ENCODE measurements around the gene ARHGAP26.
"Not testable (repeated sequence)": the region's sequence is repeated elsewhere in the genome, so short reads cannot be mapped to it uniquely, and the experiment has no call there.

The ARHGAP26 gene

DNA sequence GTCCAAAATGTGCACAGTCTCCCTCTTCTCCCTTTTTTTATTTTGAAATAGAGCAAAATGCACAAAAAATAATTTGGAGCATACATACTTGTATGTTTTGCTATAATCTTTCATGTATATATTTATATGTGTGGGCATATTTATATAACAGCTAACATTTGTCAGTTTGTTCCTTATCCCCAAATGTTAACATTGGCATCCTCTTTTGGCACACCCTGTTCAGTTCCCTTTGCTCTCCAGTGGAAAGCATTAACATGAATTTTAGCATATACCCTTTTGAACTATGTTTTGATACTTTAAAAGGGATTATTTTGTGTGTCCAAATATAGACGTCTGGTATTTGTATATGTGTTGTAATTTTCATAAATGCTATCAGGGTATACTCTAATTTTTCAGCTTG is 306.2 kb downstream of the ARHGAP26 start:
- DNase-seq, result no peak

DNA sequence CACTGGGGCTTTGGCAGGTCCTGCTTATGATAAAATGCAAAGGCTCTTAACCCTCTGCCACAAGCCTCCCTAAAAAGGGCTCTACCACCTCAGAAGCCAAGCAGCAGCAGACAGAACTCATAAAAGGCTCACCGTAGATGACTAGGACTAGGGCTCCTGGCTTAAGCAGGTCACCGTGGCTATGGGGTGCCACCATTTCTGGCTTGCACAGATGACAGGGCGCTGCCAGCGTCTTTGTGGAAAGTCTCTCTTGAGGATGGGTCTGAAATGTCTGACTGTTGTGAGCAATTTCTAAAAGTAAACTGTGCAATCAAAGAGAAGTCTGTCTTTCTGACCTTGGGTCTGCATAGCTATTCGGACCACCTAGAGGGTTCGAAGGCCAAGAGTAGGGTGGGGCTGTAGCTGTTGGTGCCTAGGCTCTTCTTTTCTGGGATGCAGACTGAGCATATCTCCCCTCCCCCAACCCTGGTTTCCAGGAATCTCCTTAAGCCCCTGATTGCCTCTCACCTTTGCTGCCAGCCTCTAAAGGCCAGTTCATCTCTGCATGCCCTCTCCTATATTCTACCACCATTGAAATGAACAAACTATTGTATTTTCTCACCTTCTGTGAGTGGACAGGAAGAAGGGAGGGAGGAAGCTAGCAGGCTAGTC is 307.4 kb downstream of the ARHGAP26 start:
- no peak for DNase-seq

DNA sequence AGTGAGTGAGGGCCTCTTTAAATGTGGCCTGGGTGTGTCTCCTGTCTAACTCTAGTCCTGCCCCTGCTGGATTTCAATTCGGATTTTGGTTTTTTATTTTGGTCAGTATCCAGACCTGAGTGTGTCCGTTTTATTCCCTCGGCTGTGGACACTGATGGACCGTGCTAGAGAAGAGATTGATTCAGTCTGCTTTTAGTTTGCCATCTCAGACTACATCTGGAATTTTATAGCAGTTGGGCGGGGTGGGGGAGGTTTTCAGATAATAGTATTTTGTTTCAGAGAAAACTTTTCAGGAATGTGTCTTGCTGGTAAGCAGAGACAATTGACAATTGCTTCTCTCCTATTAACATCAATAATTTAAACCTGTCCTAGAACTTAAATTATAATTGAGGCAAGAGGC is 308.1 kb downstream of the ARHGAP26 start:
- no peak for DNase-seq

DNA sequence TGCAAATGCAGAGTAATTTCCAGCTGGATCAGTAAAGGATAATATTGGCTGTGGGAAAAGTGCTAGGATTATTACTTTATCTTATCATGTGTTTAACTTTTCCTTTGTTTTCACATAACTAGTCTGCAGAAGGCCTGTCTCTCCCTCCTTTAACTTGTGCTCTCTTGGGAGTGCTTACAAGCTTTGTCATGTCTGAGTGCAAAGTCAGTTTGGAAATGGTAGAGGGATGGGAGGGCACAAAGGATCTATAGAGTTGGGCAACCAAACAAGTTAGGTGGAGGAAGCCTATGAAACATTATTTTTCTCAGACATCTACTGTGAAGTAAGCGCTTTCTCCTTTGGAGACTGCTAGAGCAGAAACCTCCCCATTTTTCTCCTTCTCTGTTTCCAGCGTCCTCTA is 308.8 kb downstream of the ARHGAP26 start:
- no peak for DNase-seq

DNA sequence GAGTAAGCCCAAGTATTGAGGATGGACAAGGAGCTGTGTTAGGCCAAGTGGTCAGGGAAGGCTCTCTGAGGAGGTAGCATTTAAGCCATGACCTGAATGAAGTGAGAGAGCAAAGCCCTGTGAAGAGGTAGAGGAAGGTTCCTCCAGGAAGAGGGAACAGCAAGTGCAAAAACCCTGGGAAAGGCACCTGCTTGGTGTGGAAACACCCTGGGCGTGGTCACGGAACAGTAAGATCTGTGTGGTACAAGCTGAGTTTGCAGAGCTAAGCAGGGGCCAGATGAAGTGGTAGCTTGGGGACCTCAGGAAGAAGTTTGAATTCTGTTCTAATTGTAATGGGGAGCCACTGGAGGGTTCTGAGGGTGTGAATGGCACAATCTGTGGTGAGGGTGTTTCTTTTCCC is 310.2 kb downstream of the ARHGAP26 start:
- DNase-seq, result no peak

DNA sequence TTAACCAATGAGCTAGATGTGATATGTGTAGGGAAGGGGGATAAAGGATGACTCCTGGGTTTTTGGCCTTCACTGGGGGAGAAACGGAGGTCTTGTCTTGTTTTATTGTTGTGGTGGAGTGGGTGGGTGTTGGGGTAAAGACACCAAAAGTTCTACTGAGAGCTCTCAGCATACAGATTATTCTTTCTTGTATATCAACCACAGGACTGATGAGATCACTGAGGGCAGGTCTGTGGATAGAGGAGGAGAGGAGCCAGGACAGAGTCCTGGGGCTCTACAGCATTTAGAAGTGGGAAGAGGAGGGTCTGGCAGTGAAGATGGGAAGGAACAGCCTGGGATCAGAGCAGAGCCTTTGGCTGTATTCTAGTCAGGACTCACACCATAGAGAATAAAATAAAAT is 310.8 kb downstream of the ARHGAP26 start:
- no peak for DNase-seq

DNA sequence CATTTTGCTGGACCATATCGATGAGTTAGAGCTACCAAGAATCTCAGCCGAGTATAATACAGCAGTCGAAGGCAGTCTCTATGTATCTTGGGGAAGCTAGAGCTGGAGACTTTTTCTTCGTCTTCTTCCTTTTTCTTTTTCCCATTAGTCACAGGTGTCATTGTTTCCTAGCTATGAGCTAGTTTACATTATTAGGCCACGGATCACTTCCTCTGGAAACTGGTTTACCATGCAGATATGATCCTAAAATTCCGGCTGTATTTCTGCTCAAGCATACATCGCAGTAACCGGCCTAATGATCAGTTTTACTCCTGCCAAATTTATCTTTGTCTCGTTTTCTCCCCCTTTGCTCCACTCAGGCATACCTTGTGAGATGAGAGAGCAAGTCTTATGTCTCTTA is 312.8 kb downstream of the ARHGAP26 start:
- no peak for DNase-seq

DNA sequence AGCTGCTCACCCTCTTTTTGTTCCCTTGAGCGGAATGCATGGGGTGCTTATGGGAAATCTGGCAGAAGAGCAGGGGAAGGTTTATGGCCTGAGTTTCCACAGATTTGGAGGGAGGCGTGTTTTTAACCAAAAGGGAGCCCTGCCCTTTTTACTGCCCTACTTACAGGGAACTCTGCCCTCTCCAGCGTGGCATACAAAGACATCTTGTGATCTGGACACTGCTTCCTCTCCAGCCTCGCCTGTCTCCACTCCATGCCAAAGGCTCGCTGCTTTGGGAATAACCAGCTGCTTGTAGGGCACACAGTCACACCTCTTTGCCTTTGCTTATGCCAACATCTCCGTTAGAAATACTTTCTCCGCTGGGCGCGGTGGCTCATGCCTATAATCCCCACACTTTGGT is 314.2 kb downstream of the ARHGAP26 start:
- no peak for DNase-seq

DNA sequence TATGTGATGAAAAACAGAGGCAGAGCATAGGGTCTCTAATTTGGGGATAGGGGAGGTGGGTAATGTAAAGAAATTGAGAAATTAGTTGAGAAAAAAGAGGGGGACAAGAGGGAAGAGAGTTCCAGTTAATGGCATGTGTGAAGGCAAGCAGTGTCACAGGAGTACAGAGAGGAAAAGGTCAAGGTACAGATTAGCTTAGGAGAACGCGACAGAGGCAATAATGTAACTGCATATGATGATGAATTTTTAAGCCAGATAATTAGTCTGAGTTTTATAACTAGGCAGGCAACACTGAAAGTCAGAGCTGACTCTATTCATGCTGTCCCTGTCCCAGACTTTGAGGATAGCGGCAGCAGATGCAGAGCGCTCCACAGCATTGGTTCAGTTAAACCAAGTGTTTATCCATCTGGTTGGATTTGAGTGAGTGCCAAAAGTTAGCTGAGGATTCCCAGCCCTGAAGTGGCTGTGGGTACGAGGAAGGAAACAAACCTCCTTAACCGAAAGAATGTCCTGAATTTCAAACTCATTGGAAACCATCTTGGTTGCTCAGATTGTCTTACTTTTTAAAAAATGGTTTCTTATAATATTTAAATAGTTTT is 315.2 kb downstream of the ARHGAP26 start:
- peak; percentile 5 for DNase-seq

DNA sequence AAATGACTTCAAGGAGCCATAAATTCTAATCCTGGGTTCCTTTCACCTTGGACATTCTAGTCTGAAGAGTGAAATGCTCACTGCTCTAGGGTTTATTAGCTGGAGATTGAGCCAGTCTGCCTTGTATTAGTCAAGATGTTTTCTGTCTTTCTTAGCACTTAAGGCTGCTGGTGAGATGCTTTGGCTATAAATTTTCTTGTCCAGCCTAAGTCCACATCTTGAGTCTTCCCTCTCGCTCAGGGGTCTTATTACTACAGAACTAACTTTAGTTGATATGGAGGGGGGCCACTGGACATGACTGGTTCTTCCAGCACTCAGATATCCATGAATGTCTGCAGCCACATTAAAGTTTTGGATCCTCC is 316.4 kb downstream of the ARHGAP26 start:
- DNase-seq, result no peak

DNA sequence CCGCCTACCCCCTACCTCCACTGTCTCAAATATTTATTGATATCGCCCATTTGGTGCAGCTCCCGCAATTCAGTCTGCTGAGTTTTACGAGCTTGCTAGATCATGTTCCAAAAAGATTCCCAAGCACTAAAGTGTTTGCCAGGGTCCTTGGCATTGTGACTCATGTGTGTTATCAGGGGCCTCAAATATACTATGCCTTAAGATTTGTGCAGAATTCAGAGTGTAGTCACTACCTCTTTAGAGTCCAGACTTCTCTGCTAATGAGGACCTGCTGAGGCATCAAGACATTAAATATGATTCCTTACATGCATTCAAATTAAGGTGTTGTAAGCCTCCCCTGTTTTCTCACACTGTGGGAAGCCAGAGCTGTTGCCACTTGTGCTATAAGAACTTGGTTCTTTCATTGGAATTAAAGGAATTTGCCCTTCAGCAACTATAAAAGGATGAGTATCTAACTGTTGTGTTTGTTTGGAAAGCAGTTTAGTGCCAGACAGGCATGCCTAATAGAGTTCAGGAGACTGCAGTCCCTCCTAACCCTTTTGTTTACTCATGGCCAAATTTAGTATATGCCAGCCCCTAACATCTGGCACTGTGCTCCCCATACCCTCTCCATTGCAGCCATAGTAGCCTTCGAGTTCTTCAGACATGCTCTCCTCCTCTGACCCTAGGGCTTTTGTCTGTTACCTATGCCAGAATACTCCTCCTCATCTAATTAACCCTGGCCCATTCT is 316.9 kb downstream of the ARHGAP26 start:
- DNase-seq, result no peak

DNA sequence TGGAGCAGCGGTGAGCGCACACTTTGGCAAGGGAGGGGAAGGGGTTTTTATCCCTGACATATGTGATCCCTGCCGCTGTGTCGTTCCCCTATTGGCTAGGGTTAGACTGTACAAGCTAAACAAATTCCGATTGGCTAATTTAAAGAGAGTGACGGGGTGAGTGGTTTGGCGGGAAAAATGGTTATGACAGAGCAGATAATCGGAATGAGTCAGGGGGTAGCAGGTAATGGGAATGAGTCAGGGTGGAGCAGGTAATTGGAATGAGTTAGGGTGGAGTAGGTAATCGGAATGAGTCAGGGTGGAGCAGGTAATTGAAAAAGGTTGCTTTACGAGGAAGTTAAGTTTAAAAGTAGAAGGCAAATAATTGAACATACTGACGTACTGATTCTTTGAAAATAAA is 318.5 kb downstream of the ARHGAP26 start:
- not testable (repeated sequence) for DNase-seq

DNA sequence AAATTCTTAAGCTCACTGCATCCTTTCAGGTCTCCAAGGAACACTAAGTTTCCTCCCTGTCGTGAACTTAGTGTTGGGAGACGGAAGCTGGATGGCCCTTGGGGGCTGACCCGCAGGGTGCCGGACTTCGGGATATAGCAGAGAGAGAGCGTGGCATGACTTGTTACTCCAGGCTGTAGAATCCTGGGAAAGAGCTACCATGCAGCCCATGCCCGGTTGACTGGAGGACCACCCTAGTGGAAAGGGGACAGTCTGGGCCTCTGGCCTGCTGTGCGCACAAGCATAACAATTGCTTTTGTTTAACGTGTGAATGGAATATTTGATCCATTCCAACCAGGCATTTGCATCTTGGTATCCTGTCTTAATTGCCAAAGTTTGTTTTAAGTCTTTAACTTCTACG is 319.9 kb downstream of the ARHGAP26 start:
- DNase-seq, result not testable (repeated sequence)

DNA sequence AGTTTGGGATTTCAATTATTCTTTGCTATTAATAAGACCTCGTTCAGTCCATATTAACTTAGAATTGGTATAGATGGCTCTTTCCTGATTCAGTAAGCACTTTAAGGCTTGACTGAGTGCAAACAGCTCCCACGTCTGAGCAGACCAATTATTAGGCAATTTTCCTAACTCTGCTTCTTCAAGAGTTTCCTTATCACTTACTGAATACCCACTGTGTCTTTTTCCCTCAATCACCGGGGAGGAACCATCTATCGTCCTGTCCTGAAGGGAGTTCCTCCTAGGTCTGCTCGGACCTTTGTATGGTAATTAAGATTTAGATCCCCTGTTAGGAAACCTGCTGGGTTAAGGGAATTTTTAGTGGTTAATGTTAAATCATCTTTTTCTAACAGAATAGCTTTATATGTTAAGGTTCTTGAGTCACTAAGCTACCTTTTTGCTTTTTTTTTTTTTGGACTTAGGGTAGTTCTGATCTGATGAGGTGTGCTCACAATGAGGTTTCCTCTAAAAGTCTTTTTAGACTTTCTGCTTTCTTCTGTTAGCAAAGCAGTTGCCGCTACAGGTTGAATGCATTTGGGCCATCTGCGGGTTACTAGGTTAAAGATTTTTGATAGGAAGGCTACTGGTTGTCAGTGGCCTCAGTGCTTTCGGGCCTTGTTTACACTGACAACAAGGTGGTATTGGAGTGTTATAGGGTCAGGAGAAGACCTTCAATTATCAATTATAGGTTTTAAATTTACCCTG is 322.7 kb downstream of the ARHGAP26 start:
- DNase-seq, result not testable (repeated sequence)

DNA sequence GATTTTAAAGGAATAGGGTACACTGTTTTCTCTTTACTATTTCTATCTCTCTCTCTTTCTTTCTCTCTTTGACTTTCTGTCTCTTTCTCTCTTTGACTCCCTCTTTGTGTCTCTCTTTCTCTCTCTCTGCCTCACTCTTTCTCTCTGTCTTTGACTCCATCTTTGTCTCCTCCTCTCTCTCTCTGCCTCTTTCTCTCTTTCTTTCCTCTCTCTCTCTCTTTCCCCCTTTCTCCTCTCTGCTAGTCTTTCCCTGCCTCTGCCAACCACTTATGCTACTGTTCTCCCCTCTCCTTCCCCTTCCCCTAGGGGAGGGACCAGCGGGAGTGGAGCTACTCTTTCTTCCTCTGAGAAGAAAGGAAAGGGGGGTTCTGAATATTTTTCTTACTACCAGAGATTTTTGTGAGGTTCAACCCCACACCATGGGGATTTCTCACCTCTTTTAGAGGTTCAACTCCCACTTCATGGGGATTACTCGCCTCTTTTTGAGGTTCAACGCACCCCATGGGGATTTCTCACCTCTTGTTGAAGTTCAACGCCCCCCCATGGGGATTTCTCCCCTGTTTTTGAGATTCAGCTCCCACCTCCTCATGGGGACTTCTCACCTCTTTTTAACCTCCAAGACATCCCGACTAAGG is 323.4 kb downstream of the ARHGAP26 start:
- DNase-seq, result no peak

DNA sequence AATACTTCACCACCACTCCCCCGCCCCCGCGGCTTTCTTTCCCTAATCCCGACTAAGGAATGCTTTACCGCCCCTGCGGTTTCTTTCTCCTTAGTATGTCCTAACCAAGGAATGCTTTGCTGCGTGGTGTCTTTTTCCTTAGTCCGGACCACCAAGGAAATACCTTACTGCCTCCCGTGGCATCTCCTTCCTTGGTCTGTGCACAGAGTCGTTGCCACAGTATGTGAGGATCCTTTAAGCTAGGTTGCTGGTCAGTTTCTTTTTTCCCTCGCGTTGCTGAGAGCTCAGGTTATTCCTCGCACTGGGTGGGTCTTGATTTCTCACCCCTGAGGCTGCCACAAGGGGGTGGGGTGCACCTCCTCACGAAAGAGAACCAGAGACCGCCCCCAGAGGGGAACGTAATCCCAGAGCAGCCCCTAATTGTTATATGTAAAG is 323.9 kb downstream of the ARHGAP26 start:
- DNase-seq, result no peak

DNA sequence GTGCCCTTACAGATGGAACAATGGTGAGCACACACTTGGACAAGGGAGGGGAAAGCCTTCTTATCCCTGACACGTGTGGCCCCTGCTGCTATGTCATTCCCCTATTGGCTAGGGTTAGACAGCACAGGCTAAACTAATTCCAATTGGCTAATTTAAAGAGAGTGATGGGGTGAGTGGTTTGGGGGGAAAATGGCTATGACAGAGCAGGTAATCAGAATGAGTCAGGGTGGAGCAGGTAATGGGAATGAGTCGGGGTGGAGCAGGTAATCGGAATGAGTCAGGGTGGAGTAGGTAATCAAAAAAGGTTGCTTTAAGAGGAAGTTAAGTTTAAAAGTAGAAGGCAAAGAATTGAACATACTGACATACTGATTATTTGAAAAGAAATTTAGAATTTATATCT is 324.4 kb downstream of the ARHGAP26 start:
- DNase-seq, result not testable (repeated sequence)

DNA sequence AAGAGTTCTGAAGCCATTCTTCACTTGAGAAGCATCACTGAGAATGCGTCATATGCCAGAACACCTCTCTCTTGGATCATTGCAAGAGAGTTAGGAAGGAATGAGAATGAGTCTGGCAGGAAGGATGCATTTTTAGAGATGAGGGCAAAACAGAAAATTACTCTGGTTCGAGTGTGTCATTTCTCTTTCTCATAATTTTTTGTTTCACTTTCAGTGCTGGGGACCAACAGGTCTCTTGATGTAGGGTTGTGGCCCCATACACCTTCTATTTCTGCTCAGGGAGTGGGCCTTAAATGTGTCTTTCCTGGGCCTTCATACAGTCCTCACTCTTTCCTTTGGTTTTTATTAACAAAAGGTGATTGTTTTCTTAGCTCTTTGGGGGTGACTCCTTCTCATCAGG is 330.9 kb downstream of the ARHGAP26 start:
- no peak for DNase-seq

DNA sequence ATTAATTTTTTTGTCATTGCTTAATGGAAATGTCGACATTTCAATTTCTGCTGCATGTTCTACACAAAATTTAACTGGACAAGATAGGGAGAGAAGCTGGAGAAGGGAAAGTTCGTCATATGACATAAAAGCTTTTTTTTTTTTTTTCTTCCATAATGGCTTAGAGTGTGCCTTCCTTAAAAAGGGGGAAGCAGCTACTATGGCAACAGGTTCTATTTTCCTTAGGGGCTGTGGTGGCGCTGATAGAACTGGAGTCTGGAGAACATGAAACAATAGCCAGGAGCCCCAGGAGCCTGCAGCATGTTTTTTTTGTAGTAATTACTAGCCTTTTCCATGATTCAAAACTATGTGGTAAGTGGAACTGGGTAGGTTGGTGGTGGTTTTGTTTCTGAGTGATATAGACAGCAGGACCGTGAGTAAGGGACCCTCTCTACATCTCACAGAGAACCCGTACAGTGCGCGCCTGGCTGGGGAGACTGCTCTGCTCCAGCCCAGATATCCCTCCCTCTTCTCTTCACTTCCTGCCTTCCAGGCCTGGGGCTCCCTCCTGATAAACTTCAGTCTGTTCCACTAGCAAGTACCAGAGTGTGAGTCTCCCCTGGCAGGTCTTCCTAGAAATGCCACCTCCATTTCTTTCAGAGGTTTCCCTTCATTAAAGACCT is 331.7 kb downstream of the ARHGAP26 start:
- no peak for DNase-seq

DNA sequence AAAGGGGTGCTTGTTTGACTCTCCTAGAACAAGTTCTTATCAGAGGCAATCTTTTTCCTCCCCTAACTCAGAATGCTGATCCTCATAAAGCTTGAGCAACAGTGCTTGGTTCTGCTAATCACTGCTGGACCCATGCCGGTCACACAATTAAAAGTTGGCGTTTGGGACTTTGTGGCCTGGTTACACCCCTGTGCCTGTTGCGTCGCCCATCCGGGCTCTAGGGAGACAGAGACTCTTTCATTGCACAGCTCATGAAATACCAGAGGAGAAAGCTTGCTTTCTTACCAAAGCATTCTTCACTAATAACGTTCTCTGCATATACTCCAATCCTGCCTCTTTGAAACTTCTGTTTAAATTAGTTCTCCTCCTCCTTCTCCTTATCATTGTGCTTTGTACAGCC is 332.2 kb downstream of the ARHGAP26 start:
- no peak for DNase-seq

DNA sequence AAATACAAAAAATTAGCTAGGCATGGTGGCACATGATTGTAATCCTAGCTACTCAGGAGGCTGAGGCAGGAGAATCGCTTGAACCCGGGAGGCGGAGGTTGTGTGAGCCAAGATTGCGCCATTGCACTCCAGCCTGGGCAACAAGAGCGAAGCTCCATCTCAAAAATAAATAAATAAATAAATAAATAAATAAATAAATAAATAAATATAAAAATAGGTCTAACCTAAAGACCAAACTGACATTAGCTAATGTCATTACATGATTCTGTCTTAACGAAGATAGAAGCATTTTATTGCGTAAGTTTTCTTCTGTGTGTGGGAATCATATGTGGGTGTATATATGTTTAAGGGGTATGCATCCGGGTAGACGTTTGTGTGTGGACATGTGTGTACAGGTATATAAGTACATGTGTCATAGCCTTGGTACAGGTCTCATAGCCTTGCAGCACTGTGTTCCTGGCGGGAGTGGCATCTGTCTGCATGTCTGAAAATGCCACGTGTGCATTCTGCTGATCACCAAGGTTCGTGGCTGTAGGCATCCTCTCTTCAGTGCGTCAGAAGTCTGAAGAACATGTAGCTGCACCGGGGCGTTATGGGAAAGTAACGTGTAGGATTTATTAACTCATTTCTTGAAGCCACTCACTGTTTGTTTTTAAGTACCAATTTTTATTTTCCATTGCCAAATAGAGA is 335.2 kb downstream of the ARHGAP26 start:
- no peak for DNase-seq

DNA sequence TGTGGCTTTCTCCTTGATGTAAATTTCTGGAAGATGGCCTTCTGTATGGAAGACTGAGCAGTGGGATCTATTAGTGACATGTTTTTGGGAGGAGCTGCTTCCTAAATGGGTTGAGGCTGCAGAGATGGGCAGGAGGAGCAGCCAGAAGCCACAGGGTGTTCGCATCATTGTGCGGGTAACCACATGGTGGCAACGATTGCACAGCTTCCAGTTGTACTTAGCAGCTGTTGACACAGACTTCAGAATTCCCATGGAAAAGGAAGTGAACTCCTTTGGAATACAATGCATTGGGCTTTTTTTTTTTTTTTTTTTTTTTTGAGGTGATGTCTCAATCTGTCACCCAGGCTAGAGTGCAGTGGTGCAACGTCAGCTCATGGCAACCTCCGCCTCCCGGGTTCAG is 336.0 kb downstream of the ARHGAP26 start:
- DNase-seq, result peak; percentile 15
